ENCODE results near the gene SURF1. TPM values are rescaled to one million over a fixed set of nuclear protein-coding genes. Genes with fewer than 3 reads are reported as not detected.
A peak's percentile ranks its signal among the peaks of the same experiment; 100 is the strongest.

The SURF1 gene, protein sequence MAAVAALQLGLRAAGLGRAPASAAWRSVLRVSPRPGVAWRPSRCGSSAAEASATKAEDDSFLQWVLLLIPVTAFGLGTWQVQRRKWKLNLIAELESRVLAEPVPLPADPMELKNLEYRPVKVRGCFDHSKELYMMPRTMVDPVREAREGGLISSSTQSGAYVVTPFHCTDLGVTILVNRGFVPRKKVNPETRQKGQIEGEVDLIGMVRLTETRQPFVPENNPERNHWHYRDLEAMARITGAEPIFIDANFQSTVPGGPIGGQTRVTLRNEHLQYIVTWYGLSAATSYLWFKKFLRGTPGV
- 32.4 and 33.0 TPM in 2 replicates for total RNA-seq

DNA sequence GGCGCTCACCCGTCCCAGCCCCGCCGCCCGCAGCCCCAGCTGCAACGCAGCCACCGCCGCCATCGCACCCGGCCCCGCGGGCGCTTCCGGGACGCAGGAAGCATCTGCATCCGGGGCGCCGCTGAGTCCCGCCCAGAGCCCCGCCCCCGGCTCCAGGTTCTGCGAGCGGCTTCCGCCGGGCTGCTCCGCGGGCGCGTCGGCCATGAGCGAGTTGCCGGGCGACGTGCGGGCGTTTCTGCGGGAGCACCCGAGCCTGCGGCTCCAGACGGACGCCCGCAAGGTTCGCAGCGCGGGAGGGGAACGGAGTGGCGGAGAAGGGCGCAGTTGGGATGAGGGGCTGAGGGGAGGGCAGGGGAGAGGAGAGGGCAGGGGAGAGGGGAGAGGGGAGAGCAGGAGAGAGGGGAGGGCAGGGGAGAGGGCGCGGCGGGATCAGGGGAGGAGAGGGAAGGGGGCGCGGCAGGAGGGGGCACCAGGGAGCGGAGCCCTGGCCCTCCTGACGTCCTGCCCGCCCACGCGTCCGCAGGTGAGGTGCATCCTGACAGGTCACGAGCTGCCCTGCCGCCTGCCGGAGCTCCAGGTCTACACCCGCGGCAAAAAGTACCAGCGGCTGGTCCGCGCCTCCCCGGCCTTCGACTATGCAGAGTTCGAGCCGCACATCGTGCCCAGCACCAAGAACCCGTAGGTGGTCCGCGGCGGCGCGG lies at the start of gene SURF1, which contains the start of gene SURF2:
SURF1 (minus strand) TSS at position 97 of the 701 bp plus-strand sequence; CDS start at position 63, 34 bp downstream.
SURF2 (plus strand) TSS at position 160 of the 701 bp plus-strand sequence; CDS start at position 203, 43 bp downstream.
- DNase-seq (ENCODE audit: low spot score), result peak; percentile 88
- Mint-ChIP-seq H3K27me3 (ENCODE audit: low read depth) (no peaks in the 10 kb centered on the region), H3K27ac (peak within 1 kb of the TSS; percentile 74), H3K36me3 (ENCODE audit: low read depth) (peaks cover 48% of the 10 kb centered on the region), H3K4me1 (ENCODE audit: low read depth) (peaks cover 41% of the 10 kb centered on the region), H3K9me3 (no peaks in the 10 kb centered on the region), H3K4me3 (ENCODE audit: low read depth) (peak within 1 kb of the TSS; percentile 88)
- intact Hi-C loops (cut with micrococcal nuclease), result loop anchor here (1.0 to 5.0 kb wide), 4 partner anchors 8 to 131 kb away; partner anchors contain the start of genes MED22, RPL7A and SURF6

DNA sequence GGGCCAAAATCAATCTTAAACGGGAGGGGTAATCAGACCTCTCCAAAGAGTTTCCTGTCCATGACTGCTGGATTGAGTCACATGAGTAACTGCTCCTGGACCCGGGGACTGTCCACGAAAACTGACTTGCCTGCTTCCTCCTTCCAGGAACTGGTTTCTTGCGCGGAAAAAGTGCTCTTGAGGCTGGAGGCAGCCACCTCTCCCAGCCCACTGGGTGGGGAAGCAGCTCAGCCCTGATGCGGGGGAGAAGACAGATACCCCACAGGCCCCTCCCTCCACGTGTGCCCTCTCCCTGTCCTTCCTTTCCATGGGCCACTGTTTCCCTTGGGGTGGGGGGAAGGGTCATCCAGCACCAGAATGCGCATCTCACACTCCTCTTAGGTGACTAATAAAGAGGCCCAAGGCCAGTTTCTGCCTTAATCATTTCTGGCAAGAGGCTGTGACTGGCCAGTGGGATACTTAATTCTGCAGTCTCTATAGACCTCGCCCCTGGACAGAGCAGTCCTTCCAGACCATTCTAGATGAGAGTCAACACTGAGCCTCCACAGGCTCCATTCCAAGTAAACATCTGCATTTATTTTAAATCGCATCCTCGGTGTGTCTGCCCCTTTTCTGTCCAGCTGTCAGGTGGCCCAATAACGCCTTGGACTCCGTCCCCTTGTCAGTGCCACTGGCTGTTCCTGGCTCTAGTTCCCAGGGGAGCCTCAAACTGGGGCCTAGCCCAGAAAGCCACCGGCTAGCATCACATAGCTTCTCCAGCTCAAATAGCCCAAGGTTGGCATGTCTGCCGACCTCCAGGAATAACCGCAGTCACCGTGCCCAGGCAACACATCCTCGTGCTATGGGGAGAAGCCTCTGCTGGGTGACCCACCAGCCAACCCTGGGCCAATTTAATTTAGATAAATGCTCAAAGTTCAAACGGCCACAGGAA lies 49.5 kb upstream of the SURF1 start:
- Mint-ChIP-seq H3K9me3 (no peaks in the 10 kb centered on the region), H3K4me1 (ENCODE audit: low read depth) (peaks cover 8% of the 10 kb centered on the region), H3K36me3 (ENCODE audit: low read depth) (peaks cover 58% of the 10 kb centered on the region), H3K27ac (no peak overlapping the region), H3K27me3 (ENCODE audit: low read depth) (no peaks in the 10 kb centered on the region), H3K4me3 (ENCODE audit: low read depth) (no peak overlapping the region)
- no peak for DNase-seq (ENCODE audit: low spot score)
- intact Hi-C loops (cut with micrococcal nuclease), result no loop called here

DNA sequence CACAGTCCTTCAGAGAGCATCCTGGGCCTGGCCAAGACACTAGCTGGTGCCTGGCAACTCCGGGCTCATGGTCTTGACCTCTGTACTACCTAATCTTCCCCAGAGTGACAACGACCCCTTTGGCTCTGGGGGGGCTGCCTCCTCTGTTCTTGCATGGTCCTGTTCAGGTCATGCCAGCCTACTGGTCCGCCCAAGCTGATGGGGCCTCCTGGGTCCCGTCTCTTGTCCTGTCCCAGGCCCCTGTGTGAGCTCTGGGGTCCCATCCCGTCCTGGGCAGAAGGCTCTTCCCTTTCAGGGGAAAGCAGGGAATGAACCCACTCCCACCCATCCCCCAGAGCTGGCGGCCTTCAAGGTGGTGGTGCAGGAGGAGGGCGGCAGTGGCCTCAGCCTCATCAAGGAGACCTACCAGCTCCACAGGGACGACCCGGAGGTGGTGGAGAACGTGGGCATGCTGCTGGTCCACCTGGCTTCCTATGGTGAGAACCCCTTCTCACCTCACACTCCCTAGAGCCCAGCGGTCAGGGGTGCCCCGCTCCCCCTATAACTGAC lies 48.2 kb upstream of the SURF1 start:
- intact Hi-C loops (cut with micrococcal nuclease), result no loop called here
- Mint-ChIP-seq H3K27ac (no peak overlapping the region), H3K27me3 (ENCODE audit: low read depth) (no peaks in the 10 kb centered on the region), H3K4me3 (ENCODE audit: low read depth) (no peak overlapping the region), H3K9me3 (no peaks in the 10 kb centered on the region), H3K36me3 (ENCODE audit: low read depth) (peaks cover 45% of the 10 kb centered on the region), H3K4me1 (ENCODE audit: low read depth) (peaks cover 8% of the 10 kb centered on the region)
- no peak for DNase-seq (ENCODE audit: low spot score)

DNA sequence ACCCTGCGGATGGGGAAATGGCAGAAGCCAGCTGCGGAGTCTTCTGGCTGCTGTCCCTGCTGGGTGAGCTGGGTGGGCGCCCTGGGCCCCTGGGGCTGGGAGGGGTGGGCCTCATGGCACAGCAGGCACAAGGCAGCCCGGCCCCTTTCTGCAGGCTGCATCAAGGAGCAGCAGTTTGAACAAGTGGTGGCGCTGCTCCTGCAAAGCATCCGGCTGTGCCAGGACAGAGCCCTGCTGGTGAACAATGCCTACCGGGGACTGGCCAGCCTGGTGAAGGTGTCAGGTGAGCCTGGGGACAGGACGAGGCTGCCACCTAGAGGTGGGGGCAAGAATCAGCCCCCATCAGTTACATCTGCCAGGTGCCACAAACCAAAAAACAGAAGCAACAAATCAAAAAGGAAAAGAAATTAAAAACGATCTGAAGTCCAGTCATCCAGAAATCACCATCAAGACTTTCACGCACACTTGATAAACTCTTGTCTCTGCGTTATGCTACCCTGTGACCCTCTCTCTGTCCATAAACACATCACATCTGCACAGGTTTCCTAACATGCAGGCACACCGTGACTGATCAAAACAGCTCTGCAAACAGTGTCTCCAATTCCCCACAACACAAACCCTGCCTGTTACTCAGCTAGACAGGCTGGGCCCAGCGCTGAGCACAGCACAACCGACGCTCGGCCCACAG lies 47.6 kb upstream of the SURF1 start:
- Mint-ChIP-seq H3K9me3 (no peaks in the 10 kb centered on the region), H3K27ac (no peak overlapping the region), H3K36me3 (ENCODE audit: low read depth) (peaks cover 40% of the 10 kb centered on the region), H3K27me3 (ENCODE audit: low read depth) (no peaks in the 10 kb centered on the region), H3K4me3 (ENCODE audit: low read depth) (no peak overlapping the region), H3K4me1 (ENCODE audit: low read depth) (peaks cover 8% of the 10 kb centered on the region)
- intact Hi-C loops (cut with micrococcal nuclease), result no loop called here
- peak; percentile 27 for DNase-seq (ENCODE audit: low spot score)

DNA sequence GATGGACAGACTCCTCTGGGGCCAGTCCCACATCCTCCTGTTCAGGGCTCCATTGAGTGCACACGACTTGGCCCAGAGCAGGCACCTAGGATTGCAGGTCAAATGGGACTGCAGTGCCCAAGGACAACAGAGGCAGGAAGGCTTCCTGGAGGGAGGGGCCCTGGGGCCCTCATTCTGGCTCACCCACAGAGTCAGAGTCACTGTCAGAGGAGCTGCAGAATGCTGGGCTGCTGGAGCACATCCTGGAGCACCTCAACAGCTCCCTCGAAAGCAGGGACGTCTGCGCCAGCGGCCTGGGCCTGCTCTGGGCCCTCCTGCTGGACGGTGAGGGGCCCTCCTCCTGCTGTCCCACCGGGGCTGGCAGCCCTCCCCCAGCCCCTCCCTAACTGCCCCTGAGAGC lies 46.4 kb upstream of the SURF1 start:
- Mint-ChIP-seq H3K9me3 (no peaks in the 10 kb centered on the region), H3K36me3 (ENCODE audit: low read depth) (peaks cover 31% of the 10 kb centered on the region), H3K27me3 (ENCODE audit: low read depth) (no peaks in the 10 kb centered on the region), H3K4me3 (ENCODE audit: low read depth) (no peak overlapping the region), H3K27ac (no peak overlapping the region), H3K4me1 (ENCODE audit: low read depth) (peaks cover 8% of the 10 kb centered on the region)
- intact Hi-C loops (cut with micrococcal nuclease), result no loop called here
- DNase-seq (ENCODE audit: low spot score), result no peak

DNA sequence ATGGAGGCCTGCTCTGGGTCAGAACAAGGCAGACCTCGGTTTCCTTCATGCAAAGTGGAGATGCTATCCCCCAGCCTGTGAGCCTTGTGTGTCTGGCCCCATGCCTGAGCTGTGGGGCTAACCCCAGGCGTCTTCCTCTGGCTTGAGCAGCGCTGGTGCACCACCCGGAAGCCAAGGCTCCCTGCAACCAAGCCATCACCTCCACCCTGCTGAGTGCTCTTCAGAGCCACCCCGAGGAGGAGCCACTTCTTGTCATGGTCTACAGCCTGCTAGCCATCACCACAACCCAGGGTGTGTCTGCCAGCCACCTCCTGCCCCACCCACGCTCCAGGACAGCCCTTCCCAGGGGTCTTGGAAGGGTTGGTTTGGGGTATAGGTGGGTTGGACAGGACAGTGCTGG lies 45.3 kb upstream of the SURF1 start:
- DNase-seq (ENCODE audit: low spot score), result no peak
- Mint-ChIP-seq H3K9me3 (no peaks in the 10 kb centered on the region), H3K4me1 (ENCODE audit: low read depth) (no peaks in the 10 kb centered on the region), H3K36me3 (ENCODE audit: low read depth) (peaks cover 21% of the 10 kb centered on the region), H3K4me3 (ENCODE audit: low read depth) (no peak overlapping the region), H3K27ac (no peak overlapping the region), H3K27me3 (ENCODE audit: low read depth) (no peaks in the 10 kb centered on the region)
- intact Hi-C loops (cut with micrococcal nuclease), result no loop called here

DNA sequence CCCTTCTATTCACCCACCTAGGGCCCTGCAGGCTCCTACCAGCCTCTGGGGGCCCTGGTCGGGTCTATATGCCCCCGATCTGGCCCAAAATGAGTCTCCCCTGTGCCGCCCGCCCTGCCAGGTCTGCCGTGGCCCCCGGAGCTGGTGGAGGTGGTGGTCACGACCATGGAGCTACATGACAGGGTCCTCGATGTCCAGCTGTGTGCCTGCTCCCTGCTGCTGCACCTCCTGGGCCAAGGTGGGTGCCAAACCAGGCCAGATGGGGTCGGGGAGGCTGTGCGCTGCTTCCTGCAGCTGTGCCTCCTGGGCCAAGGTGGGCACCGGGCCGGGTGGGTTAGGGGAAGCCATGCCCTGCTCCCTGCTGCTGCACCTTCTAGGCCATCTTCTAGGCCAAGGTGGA lies 44.0 kb upstream of the SURF1 start:
- Mint-ChIP-seq H3K4me3 (ENCODE audit: low read depth) (no peak overlapping the region), H3K36me3 (ENCODE audit: low read depth) (peaks cover 8% of the 10 kb centered on the region), H3K27ac (no peak overlapping the region), H3K27me3 (ENCODE audit: low read depth) (no peaks in the 10 kb centered on the region), H3K4me1 (ENCODE audit: low read depth) (no peaks in the 10 kb centered on the region), H3K9me3 (no peaks in the 10 kb centered on the region)
- intact Hi-C loops (cut with micrococcal nuclease), result no loop called here
- DNase-seq (ENCODE audit: low spot score), result no peak

DNA sequence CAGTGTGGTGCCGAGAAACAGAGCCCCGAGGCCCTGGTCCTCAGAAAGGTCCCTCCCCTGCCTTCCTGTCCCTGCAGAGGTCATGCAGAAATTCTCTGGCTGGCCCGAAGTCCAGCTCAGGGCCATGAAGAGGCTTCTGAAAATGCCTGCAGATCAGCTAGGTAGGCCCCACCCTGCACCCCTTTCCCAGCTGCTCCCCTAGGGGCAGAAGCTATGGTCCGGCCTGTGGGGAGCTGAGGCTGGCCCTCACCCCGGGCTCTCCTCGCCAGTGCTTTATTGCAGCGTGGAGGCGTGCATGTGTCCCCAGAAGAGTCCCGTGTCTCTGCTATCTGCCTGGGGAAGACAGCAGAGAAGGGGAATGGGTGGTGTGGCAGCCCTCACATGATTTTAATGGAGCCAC lies 41.6 kb upstream of the SURF1 start:
- no peak for DNase-seq (ENCODE audit: low spot score)
- H3K27ac Mint-ChIP-seq, result no peak overlapping the region
- no peaks in the 10 kb centered on the region for H3K9me3 Mint-ChIP-seq
- H3K36me3 Mint-ChIP-seq (ENCODE audit: low read depth), result no peaks in the 10 kb centered on the region
- H3K4me1 Mint-ChIP-seq (ENCODE audit: low read depth), result no peaks in the 10 kb centered on the region
- H3K27me3 Mint-ChIP-seq (ENCODE audit: low read depth), result no peaks in the 10 kb centered on the region
- intact Hi-C loops (cut with micrococcal nuclease), result no loop called here
- H3K4me3 Mint-ChIP-seq (ENCODE audit: low read depth), result no peak overlapping the region

DNA sequence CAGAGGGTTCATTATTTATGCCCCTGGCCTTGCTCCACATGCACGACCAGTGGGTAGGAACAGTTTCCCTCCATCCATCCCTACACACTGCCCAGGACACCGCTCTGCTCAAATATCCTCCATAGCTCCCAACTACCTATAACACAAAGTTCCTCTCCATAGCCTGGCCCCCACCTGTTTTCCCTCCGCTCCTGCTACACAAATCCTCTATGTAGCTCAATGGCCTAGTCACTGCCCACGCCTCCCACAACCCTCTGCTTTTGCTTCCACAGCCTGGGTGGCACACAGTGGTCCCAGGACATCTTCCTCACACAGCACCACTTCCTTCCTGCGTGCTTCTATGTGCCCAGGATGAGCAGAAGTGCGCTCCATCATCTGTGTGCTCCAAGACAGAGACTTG lies 41.1 kb upstream of the SURF1 start:
- Mint-ChIP-seq H3K36me3 (ENCODE audit: low read depth) (no peaks in the 10 kb centered on the region), H3K27me3 (ENCODE audit: low read depth) (no peaks in the 10 kb centered on the region), H3K9me3 (no peaks in the 10 kb centered on the region), H3K27ac (no peak overlapping the region), H3K4me1 (ENCODE audit: low read depth) (no peaks in the 10 kb centered on the region), H3K4me3 (ENCODE audit: low read depth) (no peak overlapping the region)
- intact Hi-C loops (cut with micrococcal nuclease), result no loop called here
- DNase-seq (ENCODE audit: low spot score), result no peak

DNA sequence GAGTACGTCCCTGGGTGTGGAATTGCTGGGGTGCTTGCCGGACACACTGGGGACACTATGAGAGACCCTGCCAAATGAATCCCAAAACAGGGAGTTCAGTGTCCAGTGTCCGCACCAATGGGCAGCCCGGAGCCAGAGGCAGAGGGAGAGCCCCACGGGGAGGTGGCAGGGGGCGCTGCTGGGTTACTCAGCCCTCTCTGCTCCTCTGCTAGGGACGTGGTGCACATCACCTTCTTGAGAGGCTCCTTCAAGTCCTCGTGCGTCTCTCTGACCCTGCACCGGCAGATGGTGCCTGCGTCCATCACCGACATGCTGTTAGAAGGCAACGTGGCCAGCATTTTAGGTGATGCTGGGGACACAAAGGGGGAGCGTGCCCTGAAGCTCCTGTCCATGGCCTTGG lies 40.7 kb upstream of the SURF1 start:
- H3K27ac Mint-ChIP-seq, result no peak overlapping the region
- H3K4me3 Mint-ChIP-seq (ENCODE audit: low read depth), result no peak overlapping the region
- H3K36me3 Mint-ChIP-seq (ENCODE audit: low read depth), result no peaks in the 10 kb centered on the region
- no peaks in the 10 kb centered on the region for H3K9me3 Mint-ChIP-seq
- no peaks in the 10 kb centered on the region for H3K27me3 Mint-ChIP-seq (ENCODE audit: low read depth)
- no peak for DNase-seq (ENCODE audit: low spot score)
- intact Hi-C loops (cut with micrococcal nuclease), result no loop called here
- no peaks in the 10 kb centered on the region for H3K4me1 Mint-ChIP-seq (ENCODE audit: low read depth)

DNA sequence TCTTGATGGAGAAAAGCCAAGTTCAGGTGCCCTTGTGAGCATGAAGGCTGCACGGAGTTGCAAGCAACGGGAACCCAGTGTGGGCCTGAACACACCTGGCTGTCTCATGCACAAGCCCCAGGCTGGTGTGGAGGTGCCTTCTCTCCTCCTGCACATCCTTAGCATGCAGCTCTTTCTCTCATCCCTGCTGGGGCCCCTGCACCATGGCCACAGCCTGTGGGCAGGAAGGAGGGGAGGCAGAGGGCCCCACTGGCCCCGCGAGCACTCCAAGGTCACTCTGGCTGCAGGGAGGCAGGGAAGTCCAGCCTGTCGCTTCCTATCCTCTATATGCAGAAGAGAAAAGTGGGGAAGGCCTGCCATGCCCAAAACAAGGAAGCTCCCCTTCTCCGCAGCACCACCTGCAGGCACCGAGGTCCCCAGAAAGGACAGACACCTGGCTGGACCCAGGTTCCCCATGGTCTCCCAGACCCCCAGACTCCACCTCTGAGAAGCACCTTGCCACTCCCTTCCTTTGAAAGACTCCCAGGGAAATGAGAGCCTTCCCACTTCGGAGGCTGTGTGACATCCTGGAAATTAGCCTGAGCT lies 38.5 kb upstream of the SURF1 start:
- Mint-ChIP-seq H3K36me3 (ENCODE audit: low read depth) (no peaks in the 10 kb centered on the region), H3K27ac (no peak overlapping the region), H3K9me3 (no peaks in the 10 kb centered on the region), H3K4me1 (ENCODE audit: low read depth) (no peaks in the 10 kb centered on the region), H3K4me3 (ENCODE audit: low read depth) (no peak overlapping the region), H3K27me3 (ENCODE audit: low read depth) (no peaks in the 10 kb centered on the region)
- intact Hi-C loops (cut with micrococcal nuclease), result no loop called here
- DNase-seq (ENCODE audit: low spot score), result no peak

DNA sequence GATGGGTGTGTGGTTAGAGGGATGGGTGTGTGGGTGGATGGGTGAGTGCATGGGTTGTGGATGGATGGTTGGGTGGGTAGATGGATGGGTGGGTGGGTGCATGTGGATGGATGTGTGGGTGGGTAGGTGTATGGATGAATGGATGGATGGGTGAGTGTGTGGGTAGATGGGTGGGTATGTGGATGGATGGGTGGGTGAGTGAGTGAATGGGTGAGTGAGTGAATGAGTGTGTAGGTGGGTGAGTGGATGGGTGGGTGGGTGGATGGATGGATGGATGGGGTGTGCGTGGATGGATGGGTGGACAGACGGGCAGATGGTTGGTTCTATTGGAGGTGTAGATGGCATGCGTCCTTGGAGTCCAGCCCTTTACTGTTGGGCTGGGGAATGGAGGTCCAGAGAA lies 37.1 kb upstream of the SURF1 start:
- no peak for DNase-seq (ENCODE audit: low spot score)
- Mint-ChIP-seq H3K27ac (no peak overlapping the region), H3K9me3 (no peaks in the 10 kb centered on the region), H3K36me3 (ENCODE audit: low read depth) (no peaks in the 10 kb centered on the region), H3K27me3 (ENCODE audit: low read depth) (no peaks in the 10 kb centered on the region), H3K4me1 (ENCODE audit: low read depth) (no peaks in the 10 kb centered on the region), H3K4me3 (ENCODE audit: low read depth) (no peak overlapping the region)
- intact Hi-C loops (cut with micrococcal nuclease), result no loop called here
